GM12874 (cell line): ENCODE results near the gene PRKG1.

Source experiments
- TF ChIP-seq, protein P1 (sequence below): IDR thresholded peaks from 2 replicates; pipeline ENCODE4 v1.5.1; 2011; ENCODE audit warnings: low read depth, mild to moderate bottlenecking, control low read depth, low read length, moderate library complexity; ENCODE audit not compliant: insufficient read depth

Gene PRKG1

DNA sequence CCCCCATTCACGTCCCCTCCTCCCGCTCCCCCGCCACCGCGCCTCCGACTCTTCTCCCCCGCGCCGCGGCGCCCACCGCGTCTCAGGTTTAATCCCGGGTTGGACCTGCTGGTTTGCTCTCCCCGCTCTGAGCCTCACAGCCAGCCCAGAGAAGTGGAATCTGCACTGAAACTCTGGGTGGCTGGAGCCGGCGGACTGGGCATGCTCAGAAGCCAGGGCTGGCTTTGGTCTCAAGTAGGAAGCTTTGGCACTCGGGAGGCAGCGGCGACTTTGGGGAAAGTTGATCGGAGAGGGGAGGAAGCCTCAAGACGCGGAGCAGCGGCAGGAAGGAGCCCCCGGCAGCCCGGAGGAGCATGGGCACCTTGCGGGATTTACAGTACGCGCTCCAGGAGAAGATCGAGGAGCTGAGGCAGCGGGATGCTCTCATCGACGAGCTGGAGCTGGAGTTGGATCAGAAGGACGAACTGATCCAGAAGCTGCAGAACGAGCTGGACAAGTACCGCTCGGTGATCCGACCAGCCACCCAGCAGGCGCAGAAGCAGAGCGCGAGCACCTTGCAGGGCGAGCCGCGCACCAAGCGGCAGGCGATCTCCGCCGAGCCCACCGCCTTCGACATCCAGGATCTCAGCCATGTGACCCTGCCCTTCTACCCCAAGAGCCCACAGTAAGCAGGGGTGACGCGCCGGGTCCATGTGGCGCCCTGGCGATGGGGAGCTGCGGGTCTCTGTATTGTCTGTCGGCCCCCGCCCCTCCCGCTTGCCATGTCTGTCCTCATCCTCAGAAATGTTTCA, at the start of gene PRKG1:
PRKG1 (plus strand) TSS at position 250 of the 791 bp plus-strand sequence.
- TF ChIP-seq, protein P1, sequence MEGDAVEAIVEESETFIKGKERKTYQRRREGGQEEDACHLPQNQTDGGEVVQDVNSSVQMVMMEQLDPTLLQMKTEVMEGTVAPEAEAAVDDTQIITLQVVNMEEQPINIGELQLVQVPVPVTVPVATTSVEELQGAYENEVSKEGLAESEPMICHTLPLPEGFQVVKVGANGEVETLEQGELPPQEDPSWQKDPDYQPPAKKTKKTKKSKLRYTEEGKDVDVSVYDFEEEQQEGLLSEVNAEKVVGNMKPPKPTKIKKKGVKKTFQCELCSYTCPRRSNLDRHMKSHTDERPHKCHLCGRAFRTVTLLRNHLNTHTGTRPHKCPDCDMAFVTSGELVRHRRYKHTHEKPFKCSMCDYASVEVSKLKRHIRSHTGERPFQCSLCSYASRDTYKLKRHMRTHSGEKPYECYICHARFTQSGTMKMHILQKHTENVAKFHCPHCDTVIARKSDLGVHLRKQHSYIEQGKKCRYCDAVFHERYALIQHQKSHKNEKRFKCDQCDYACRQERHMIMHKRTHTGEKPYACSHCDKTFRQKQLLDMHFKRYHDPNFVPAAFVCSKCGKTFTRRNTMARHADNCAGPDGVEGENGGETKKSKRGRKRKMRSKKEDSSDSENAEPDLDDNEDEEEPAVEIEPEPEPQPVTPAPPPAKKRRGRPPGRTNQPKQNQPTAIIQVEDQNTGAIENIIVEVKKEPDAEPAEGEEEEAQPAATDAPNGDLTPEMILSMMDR = no peak

DNA sequence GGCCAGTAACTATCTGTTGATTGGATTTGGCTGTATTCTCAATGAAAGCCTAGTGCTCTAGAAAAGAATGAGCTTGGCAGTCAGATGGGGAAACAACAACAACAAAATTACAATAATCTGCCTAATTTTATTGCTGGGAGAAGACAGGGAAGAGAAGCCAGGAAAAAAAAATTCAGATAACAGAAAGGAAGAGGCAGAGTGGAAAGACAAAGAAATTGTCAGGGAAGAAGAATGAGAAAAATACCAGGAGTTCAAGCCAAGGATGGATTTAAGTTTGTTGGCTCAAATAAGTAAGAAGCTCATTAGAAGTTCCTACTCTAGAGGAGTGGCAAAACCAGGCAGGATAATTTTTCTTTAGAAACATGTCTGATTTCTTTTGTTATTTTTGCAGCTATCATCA, 45.9 kb upstream of the PRKG1 start:
- TF ChIP-seq, protein P1 = no peak

DNA sequence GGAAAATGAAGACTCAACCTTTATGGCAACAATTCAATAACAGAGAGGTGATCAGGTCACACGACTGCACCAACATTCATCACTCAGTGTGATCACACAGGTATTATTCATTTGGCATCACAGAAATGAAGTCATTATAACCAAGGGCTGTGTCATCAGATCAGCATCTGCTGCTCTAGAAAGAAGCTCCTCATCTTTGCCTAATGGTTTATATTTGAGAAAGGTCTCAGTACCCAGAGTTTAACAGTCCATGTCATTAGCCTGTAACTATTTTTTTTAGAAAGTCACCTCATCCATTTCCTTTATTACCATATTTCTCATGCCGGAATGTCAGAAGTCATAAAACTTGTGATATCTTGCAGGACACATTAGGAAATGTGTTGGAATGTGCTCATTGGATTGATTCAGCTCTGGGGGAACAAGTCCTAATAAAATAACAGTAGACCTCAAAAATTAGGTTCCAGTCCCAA, 45.1 kb upstream of the PRKG1 start:
- TF ChIP-seq, protein P1 = no peak

DNA sequence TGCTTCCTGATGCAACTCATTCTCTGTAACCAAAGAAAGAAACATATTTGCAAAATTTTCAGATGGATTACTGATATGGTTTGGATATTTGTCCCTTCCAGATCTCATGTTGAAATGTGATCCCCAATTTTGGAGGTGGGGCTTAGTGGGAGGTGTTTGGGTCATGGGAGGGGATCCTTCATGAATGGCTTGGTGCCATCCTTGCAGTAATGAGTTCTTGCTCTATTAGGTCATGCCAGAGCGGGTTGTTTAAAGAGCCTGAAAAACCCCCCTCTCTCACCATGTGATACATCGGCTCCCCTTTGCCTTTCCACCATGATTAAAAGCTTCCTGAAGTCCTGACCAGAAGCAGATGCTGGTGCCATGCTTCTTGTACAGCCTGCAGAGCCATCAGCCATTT, 43.8 kb upstream of the PRKG1 start:
- TF ChIP-seq, protein P1 = no peak

GRCh38 chr10:51031950-51032349, 42.3 kb upstream of the PRKG1 start:
- TF ChIP-seq, protein P1 = no peak

DNA sequence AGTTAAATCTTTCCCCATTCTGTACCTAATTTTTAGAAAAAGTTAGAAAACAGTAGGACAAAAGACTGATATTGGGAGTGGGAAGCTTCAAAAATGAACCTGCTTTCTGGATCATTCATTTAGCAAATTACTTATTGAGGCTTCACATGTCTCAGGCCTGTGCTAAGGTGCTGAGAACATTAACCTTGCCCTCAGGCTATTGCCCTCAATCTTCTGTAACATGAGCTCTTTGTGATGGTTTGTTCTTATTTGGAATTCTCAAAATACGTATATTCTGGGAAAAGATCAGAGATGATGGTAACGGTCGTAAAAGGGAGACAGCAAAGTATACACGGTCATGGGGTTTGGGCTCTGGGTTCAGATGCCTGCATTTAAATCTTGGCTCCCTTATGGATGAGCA, 39.5 kb upstream of the PRKG1 start:
- TF ChIP-seq, protein P1 = no peak

DNA sequence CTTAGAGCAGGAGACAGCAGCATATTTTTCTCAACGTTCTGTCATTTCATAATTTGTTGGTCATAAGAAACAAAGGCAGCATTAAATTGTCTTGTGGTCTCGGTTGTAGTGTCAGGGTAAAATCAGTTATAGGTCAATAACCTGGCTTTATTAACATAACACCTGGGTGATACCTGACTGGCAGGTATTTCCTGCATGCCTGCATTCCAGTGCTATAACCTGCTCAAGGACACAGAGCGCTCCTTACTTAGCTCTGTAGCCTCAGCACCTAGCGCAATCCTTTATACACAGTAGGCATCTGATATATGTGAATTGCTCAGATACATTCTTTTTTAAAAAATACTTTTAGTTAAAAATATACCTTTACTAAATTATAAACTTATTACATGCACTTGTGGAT, 38.9 kb upstream of the PRKG1 start:
- TF ChIP-seq, protein P1 = no peak
